ENCODE data around the gene LYL1. TPM values are rescaled to one million over a fixed set of nuclear protein-coding genes. Genes with fewer than 3 reads are reported as not detected.

LYL1 gene
- total and polyA plus RNA-seq, 9 of the 15 experiments (the other 6 are each of a cell fraction or from before 2014, with no cell fraction given) = 1.3 to 266 (median 34.0) TPM

DNA sequence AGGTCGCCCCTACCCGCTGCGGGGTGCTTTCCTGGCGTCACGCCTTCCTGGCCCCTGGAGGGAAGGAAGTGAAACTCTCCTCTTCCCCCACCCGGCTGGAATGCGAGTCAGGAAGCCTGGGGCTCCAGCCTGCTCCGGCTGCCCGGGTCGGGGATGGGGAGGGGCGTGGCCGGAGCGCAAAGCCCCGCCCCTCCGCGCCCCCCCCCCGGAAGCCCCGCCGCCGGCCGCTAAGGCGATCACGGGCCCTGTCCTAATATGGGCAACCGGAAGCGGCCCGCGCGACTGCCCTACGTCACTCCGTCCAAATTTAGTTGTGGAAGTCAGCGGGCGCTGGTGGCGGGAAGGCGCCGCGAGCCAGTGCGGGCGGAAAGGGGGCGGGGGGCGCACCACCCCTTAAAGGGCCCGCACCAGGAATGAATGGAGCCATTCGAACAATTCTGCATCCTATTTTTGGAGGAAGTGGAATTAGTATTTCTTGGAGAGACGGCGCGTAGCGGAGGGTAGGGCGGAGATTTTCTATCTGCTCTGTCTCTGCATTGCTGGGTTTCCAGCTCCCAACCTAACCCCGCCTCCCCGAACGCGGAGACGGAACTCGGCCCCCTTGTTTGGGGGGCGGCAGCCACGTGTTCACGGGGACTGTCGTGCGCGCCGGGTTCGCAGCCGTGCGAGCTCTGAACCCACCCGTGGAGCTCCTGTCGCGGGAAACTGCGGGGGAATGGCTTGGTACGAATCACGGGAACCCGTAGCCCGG lies 49.1 kb upstream of the LYL1 start (continued):
- TF ChIP-seq STAT5A (IDR thresholded peaks at IDR 0.05; ENCODE audit: borderline replicate concordance, low read length) = no peak
- TF ChIP-seq STAT5B (CRISPR knock-in tag; IDR thresholded peaks at IDR 0.05) = no peak
- no peak for TF ChIP-seq RUNX1 (IDR thresholded peaks at IDR 0.05; ENCODE audit: low read depth)
- TF ChIP-seq, protein P1, sequence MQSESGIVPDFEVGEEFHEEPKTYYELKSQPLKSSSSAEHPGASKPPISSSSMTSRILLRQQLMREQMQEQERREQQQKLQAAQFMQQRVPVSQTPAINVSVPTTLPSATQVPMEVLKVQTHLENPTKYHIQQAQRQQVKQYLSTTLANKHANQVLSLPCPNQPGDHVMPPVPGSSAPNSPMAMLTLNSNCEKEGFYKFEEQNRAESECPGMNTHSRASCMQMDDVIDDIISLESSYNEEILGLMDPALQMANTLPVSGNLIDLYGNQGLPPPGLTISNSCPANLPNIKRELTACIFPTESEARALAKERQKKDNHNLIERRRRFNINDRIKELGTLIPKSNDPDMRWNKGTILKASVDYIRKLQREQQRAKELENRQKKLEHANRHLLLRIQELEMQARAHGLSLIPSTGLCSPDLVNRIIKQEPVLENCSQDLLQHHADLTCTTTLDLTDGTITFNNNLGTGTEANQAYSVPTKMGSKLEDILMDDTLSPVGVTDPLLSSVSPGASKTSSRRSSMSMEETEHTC (IDR thresholded peaks at IDR 0.05) = peak; percentile 29; the same call in 1 of the 2 replicates
- 0 out of 2 replicates have a peak, but pooled peaks have one; percentile 45 for TF ChIP-seq ZNF668 (CRISPR knock-in tag; IDR thresholded peaks at IDR 0.05)
- TF ChIP-seq, protein P2, sequence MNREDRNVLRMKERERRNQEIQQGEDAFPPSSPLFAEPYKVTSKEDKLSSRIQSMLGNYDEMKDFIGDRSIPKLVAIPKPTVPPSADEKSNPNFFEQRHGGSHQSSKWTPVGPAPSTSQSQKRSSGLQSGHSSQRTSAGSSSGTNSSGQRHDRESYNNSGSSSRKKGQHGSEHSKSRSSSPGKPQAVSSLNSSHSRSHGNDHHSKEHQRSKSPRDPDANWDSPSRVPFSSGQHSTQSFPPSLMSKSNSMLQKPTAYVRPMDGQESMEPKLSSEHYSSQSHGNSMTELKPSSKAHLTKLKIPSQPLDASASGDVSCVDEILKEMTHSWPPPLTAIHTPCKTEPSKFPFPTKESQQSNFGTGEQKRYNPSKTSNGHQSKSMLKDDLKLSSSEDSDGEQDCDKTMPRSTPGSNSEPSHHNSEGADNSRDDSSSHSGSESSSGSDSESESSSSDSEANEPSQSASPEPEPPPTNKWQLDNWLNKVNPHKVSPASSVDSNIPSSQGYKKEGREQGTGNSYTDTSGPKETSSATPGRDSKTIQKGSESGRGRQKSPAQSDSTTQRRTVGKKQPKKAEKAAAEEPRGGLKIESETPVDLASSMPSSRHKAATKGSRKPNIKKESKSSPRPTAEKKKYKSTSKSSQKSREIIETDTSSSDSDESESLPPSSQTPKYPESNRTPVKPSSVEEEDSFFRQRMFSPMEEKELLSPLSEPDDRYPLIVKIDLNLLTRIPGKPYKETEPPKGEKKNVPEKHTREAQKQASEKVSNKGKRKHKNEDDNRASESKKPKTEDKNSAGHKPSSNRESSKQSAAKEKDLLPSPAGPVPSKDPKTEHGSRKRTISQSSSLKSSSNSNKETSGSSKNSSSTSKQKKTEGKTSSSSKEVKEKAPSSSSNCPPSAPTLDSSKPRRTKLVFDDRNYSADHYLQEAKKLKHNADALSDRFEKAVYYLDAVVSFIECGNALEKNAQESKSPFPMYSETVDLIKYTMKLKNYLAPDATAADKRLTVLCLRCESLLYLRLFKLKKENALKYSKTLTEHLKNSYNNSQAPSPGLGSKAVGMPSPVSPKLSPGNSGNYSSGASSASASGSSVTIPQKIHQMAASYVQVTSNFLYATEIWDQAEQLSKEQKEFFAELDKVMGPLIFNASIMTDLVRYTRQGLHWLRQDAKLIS (CRISPR knock-in tag; IDR thresholded peaks at IDR 0.05) = peak; percentile 63; the same call in 1 of the 2 replicates
- TF ChIP-seq HOXB6 (CRISPR knock-in tag; IDR thresholded peaks at IDR 0.05; ENCODE audit: borderline replicate concordance) = no peak
- TF ChIP-seq, protein P3, sequence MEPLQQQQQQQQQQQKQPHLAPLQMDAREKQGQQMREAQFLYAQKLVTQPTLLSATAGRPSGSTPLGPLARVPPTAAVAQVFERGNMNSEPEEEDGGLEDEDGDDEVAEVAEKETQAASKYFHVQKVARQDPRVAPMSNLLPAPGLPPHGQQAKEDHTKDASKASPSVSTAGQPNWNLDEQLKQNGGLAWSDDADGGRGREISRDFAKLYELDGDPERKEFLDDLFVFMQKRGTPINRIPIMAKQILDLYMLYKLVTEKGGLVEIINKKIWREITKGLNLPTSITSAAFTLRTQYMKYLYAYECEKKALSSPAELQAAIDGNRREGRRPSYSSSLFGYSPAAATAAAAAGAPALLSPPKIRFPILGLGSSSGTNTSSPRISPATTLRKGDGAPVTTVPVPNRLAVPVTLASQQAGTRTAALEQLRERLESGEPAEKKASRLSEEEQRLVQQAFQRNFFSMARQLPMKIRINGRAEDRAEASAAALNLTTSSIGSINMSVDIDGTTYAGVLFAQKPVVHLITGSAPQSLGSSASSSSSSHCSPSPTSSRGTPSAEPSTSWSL (CRISPR knock-in tag; IDR thresholded peaks at IDR 0.05; ENCODE audit: borderline replicate concordance) = no peak
- TF ChIP-seq LARP7 (IDR thresholded peaks at IDR 0.05) = no peak
- TF ChIP-seq, protein P4, sequence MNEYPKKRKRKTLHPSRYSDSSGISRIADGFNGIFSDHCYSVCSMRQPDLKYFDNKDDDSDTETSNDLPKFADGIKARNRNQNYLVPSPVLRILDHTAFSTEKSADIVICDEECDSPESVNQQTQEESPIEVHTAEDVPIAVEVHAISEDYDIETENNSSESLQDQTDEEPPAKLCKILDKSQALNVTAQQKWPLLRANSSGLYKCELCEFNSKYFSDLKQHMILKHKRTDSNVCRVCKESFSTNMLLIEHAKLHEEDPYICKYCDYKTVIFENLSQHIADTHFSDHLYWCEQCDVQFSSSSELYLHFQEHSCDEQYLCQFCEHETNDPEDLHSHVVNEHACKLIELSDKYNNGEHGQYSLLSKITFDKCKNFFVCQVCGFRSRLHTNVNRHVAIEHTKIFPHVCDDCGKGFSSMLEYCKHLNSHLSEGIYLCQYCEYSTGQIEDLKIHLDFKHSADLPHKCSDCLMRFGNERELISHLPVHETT (CRISPR knock-in tag; conservative IDR thresholded peaks at IDR 0.05 in 1 of 2, IDR thresholded peaks at IDR 0.05 in 1 of 2) = no peak
- no peak for TF ChIP-seq HLTF (IDR thresholded peaks at IDR 0.05)
- TF ChIP-seq NRF1 (conservative IDR thresholded peaks at IDR 0.05 in 1 of 2, IDR thresholded peaks at IDR 0.05 in 1 of 2) = peak; percentile 34 to 51; a peak in 3 of 4 replicates
- TF ChIP-seq ZNF316 (IDR thresholded peaks at IDR 0.05) = no peak
- no peak for TF ChIP-seq FOXJ2 (tag; IDR thresholded peaks at IDR 0.05)
- TF ChIP-seq ZNF146 (CRISPR knock-in tag; IDR thresholded peaks at IDR 0.05; ENCODE audit: unreplicated experiment) = no peak
- no peak for TF ChIP-seq TARDBP (IDR thresholded peaks at IDR 0.05)

Data from K562 (cell line).